Activated CD4-positive, alpha-beta T cell treated with anti-CD3 and anti-CD28 coated beads for 48 hours (primary cell): ENCODE measurements around the gene SKAP2.

Source experiments
- DNase-seq: peaks from one replicate; pipeline ENCODE4 v3.0.0-alpha.2; 2020

Gene SKAP2

GRCh38 chr7:26743205-26743604 lies 121.2 kb downstream of the SKAP2 start:
- no peak for DNase-seq

GRCh38 chr7:26735976-26736600 lies 128.3 kb downstream of the SKAP2 start:
- DNase-seq, result no peak

GRCh38 chr7:26729150-26729775 lies 135.1 kb downstream of the SKAP2 start:
- DNase-seq, result no peak

- no peak for DNase-seq
Observed at GRCh38 chr7:26726051-26726450, 138.3 kb downstream of the SKAP2 start.

- no peak for DNase-seq
Observed at GRCh38 chr7:26724795-26725194, 139.6 kb downstream of the SKAP2 start.

GRCh38 chr7:26723129-26723528 lies 141.3 kb downstream of the SKAP2 start:
- DNase-seq, result no peak

GRCh38 chr7:26721450-26721849 lies 142.9 kb downstream of the SKAP2 start:
- DNase-seq, result no peak

- DNase-seq, result no peak
Observed at GRCh38 chr7:26718063-26718462, 146.3 kb downstream of the SKAP2 start.

GRCh38 chr7:26714438-26714837 lies 150.0 kb downstream of the SKAP2 start:
- DNase-seq, result no peak

- no peak for DNase-seq
Observed at GRCh38 chr7:26714006-26714405, 150.4 kb downstream of the SKAP2 start.

GRCh38 chr7:26709210-26709990 lies 155.0 kb downstream of the SKAP2 start:
- DNase-seq, result no peak

- no peak for DNase-seq
Observed at GRCh38 chr7:26705567-26705966, 158.8 kb downstream of the SKAP2 start.

- no peak for DNase-seq
Observed at GRCh38 chr7:26704786-26705185, 159.6 kb downstream of the SKAP2 start.

GRCh38 chr7:26704036-26704435 lies 160.4 kb downstream of the SKAP2 start:
- no peak for DNase-seq

- no peak for DNase-seq
Observed at GRCh38 chr7:26700893-26701292, 163.5 kb downstream of the SKAP2 start.

GRCh38 chr7:26700386-26700785 lies 164.0 kb downstream of the SKAP2 start:
- no peak for DNase-seq

GRCh38 chr7:26699766-26700165 lies 164.6 kb downstream of the SKAP2 start:
- DNase-seq, result no peak

GRCh38 chr7:26698806-26699205 lies 165.6 kb downstream of the SKAP2 start:
- DNase-seq, result no peak

- no peak for DNase-seq
Observed at GRCh38 chr7:26698194-26698593, 166.2 kb downstream of the SKAP2 start.

- no peak for DNase-seq
Observed at GRCh38 chr7:26696978-26697377, 167.4 kb downstream of the SKAP2 start.

- no peak for DNase-seq
Observed at GRCh38 chr7:26696161-26696560, 168.2 kb downstream of the SKAP2 start.

- DNase-seq, result no peak
Observed at GRCh38 chr7:26694713-26695112, 169.7 kb downstream of the SKAP2 start.

- no peak for DNase-seq
Observed at GRCh38 chr7:26694141-26694540, 170.2 kb downstream of the SKAP2 start.

GRCh38 chr7:26691886-26692285 lies 172.5 kb downstream of the SKAP2 start:
- no peak for DNase-seq
